ENCODE measurements around the gene LEO1. TPM values are rescaled to one million over a fixed set of nuclear protein-coding genes. Genes with fewer than 3 reads are reported as not detected.

Gene LEO1
- polyA plus RNA-seq (ENCODE audit: insufficient read length in 3 of 3), result 10 to 100 TPM; 39.7 to 42.9 (median 40.9) TPM

GRCh38 chr15:51971375-51972133, at the start of gene LEO1:
LEO1 (minus strand) TSS chr15:51971778; CDS start chr15:51971745, 33 bp downstream.
- DNase-seq (ENCODE audit: low read depth in 3 of 3, low spot score in 2 of 3), result peak; percentile 92 to 95 (median 95)

GRCh38 chr15:52021128-52021671, 49.6 kb upstream of the LEO1 start:
- no peak for DNase-seq (ENCODE audit: low read depth in 3 of 3, low spot score in 2 of 3)

- no peak for DNase-seq (ENCODE audit: low read depth in 3 of 3, low spot score in 2 of 3)
These were observed 48.9 kb upstream of the LEO1 start for GRCh38 chr15:52020221-52021085.

- peak in 2 of 3 donors; percentile 57 to 63 for DNase-seq (ENCODE audit: low read depth in 3 of 3, low spot score in 2 of 3)
These were observed 48.0 kb upstream of the LEO1 start for GRCh38 chr15:52019394-52020220.

GRCh38 chr15:52018693-52019393, 47.3 kb upstream of the LEO1 start, which contains the start of gene MAPK6:
MAPK6 (plus strand) TSS chr15:52019219; CDS start chr15:52046461, 27,242 bp downstream.
- peak; percentile 85 to 88 (median 85) for DNase-seq (ENCODE audit: low read depth in 3 of 3, low spot score in 2 of 3)

- no peak for DNase-seq (ENCODE audit: low read depth in 3 of 3, low spot score in 2 of 3)
These were observed 46.7 kb upstream of the LEO1 start for GRCh38 chr15:52018244-52018643.

GRCh38 chr15:52016316-52016715, 44.7 kb upstream of the LEO1 start:
- DNase-seq (ENCODE audit: low read depth in 3 of 3, low spot score in 2 of 3), result no peak

- no peak for DNase-seq (ENCODE audit: low read depth in 3 of 3, low spot score in 2 of 3)
These were observed 43.0 kb upstream of the LEO1 start for GRCh38 chr15:52014616-52015015.

- DNase-seq (ENCODE audit: low read depth in 3 of 3, low spot score in 2 of 3), result no peak
These were observed 41.7 kb upstream of the LEO1 start for GRCh38 chr15:52013151-52013791.

GRCh38 chr15:52012210-52012609, 40.6 kb upstream of the LEO1 start:
- DNase-seq (ENCODE audit: low read depth in 3 of 3, low spot score in 2 of 3), result no peak

- DNase-seq (ENCODE audit: low read depth in 3 of 3, low spot score in 2 of 3), result no peak
These were observed 40.1 kb upstream of the LEO1 start for GRCh38 chr15:52011711-52012144.

GRCh38 chr15:52010633-52011595, 39.3 kb upstream of the LEO1 start:
- no peak for DNase-seq (ENCODE audit: low read depth in 3 of 3, low spot score in 2 of 3)

- DNase-seq (ENCODE audit: low read depth in 3 of 3, low spot score in 2 of 3), result no peak
These were observed 37.3 kb upstream of the LEO1 start for GRCh38 chr15:52008698-52009434.

- DNase-seq (ENCODE audit: low read depth in 3 of 3, low spot score in 2 of 3), result no peak
These were observed 36.8 kb upstream of the LEO1 start for GRCh38 chr15:52008359-52008697.

GRCh38 chr15:52006702-52007340, 35.2 kb upstream of the LEO1 start:
- no peak for DNase-seq (ENCODE audit: low read depth in 3 of 3, low spot score in 2 of 3)

- DNase-seq (ENCODE audit: low read depth in 3 of 3, low spot score in 2 of 3), result no peak
These were observed 34.4 kb upstream of the LEO1 start for GRCh38 chr15:52005748-52006701.
